Osteocyte (in vitro differentiated cells): ENCODE measurements around the gene LRCH1. TPM values are rescaled to one million over a fixed set of nuclear protein-coding genes. Genes with fewer than 3 reads are reported as not detected.

Source experiments
- DNase-seq: peaks from one replicate; pipeline ENCODE4 v3.0.0; 2021; ENCODE audit warnings: mixed read lengths; ENCODE audit not compliant: unreplicated experiment; ENCODE audit errors: extremely low spot score
- H3K27ac Mint-ChIP-seq: one replicate; pipeline ENCODE4 v1.8.0; 2021; ENCODE audit warnings: mild to moderate bottlenecking, mixed read lengths; ENCODE audit not compliant: unreplicated experiment
- H3K27me3 Mint-ChIP-seq: one replicate; pipeline ENCODE4 v1.8.0; 2021; ENCODE audit warnings: mixed read lengths; ENCODE audit not compliant: unreplicated experiment
- H3K36me3 Mint-ChIP-seq: one replicate; pipeline ENCODE4 v1.8.0; 2021; ENCODE audit warnings: mixed read lengths; ENCODE audit not compliant: unreplicated experiment
- H3K4me1 Mint-ChIP-seq: one replicate; pipeline ENCODE4 v1.8.0; 2021; ENCODE audit warnings: mixed read lengths; ENCODE audit not compliant: unreplicated experiment
- H3K4me3 Mint-ChIP-seq: one replicate; pipeline ENCODE4 v1.8.0; 2021; ENCODE audit warnings: mild to moderate bottlenecking, moderate library complexity, mixed read lengths; ENCODE audit not compliant: unreplicated experiment
- H3K9me3 Mint-ChIP-seq: one replicate; pipeline ENCODE4 v1.8.0; 2021; ENCODE audit warnings: mixed read lengths; ENCODE audit not compliant: unreplicated experiment
- total RNA-seq: library from RNA; stranded (reverse); gene quantifications from 2 replicates; pipeline ENCODE4 v1.2.1, GENCODE V29; 2021
- TF ChIP-seq, protein P1 (sequence below): fragments of 200-600 bp; sonication (generic); IDR thresholded peaks from 2 replicates; pipeline ENCODE4 v1.5.0; 2021; ENCODE audit warnings: antibody characterized with exemption, mild to moderate bottlenecking, moderate library complexity

The LRCH1 gene
- total RNA-seq, 1 donor from 2014 or later: 13.9 TPM

DNA sequence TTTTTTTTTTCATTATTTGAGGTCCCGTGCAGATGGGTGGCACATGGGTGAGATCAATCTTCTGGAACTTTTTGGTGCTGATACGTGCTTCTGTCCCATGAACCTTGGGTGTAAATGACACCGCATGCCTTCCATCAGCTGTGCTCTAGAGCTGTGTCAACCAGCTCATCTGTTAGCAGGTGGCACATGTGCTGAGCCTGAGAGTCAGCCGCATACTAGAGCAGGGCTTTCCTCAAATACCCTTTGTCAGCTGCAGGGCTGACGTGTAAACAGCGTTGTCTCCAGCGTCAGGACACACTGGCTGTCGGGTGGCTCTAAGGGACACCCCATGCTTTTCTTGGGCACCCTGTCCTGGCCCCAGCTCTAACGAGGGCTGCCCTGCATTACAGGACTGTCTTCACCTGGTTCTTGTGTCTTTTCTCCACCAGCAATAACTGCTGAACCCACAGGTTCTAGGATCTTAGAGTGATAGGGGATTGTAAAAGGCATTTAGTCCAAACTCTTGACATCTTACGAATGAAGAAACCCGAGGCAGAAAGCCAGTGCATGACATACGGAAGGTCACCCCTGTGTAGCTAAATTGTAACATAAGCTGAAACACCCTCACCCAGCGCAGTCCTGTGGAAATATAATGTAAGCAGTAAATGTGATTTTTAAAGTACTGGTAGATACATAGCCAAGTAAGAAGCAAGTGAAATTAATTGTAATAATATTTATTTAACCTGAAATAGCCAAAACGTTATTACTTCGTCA is 119.5 kb downstream of the LRCH1 start:
- Mint-ChIP-seq H3K36me3 (peaks cover 10% of the 10 kb centered on the region), H3K27me3 (no peaks in the 10 kb centered on the region), H3K4me1 (peaks cover 21% of the 10 kb centered on the region), H3K27ac (no peak overlapping the region), H3K4me3 (no peak overlapping the region), H3K9me3 (no peaks in the 10 kb centered on the region)
- DNase-seq: no peak
- TF ChIP-seq, protein P1, sequence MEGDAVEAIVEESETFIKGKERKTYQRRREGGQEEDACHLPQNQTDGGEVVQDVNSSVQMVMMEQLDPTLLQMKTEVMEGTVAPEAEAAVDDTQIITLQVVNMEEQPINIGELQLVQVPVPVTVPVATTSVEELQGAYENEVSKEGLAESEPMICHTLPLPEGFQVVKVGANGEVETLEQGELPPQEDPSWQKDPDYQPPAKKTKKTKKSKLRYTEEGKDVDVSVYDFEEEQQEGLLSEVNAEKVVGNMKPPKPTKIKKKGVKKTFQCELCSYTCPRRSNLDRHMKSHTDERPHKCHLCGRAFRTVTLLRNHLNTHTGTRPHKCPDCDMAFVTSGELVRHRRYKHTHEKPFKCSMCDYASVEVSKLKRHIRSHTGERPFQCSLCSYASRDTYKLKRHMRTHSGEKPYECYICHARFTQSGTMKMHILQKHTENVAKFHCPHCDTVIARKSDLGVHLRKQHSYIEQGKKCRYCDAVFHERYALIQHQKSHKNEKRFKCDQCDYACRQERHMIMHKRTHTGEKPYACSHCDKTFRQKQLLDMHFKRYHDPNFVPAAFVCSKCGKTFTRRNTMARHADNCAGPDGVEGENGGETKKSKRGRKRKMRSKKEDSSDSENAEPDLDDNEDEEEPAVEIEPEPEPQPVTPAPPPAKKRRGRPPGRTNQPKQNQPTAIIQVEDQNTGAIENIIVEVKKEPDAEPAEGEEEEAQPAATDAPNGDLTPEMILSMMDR: no peak

DNA sequence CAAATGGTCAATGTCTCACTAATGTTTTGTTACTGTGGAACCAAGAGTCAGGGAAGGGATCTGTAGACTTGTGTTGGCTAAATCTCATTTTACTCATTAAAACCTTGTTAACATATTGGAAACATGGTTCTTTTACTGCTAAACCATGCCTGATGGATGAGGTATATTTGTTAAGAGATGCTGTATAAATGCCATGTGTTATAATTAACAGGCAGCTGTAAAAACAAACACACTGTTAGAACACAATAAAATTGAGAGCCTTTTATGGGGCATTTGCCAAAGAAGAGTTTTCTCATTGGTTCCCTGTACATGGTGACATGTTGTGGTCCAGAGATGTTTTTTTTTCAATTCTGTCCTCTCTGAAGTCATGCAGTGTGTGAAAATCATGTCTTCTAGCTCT is 122.0 kb downstream of the LRCH1 start:
- no peaks in the 10 kb centered on the region for H3K27me3 Mint-ChIP-seq
- no peak for DNase-seq
- H3K36me3 Mint-ChIP-seq: peaks cover 6% of the 10 kb centered on the region
- peaks cover 8% of the 10 kb centered on the region for H3K4me1 Mint-ChIP-seq
- no peak overlapping the region for H3K4me3 Mint-ChIP-seq
- TF ChIP-seq, protein P1: no peak
- H3K27ac Mint-ChIP-seq: no peak overlapping the region
- H3K9me3 Mint-ChIP-seq: no peaks in the 10 kb centered on the region

- Mint-ChIP-seq H3K36me3 (peaks cover 4% of the 10 kb centered on the region), H3K27me3 (no peaks in the 10 kb centered on the region), H3K4me1 (peaks cover 8% of the 10 kb centered on the region), H3K4me3 (no peak overlapping the region), H3K27ac (no peak overlapping the region), H3K9me3 (no peaks in the 10 kb centered on the region)
- TF ChIP-seq, protein P1: no peak
- no peak for DNase-seq
These were observed 123.4 kb downstream of the LRCH1 start for GRCh38 chr13:46676378-46676725.

GRCh38 chr13:46679369-46680120 is 126.6 kb downstream of the LRCH1 start:
- H3K27ac Mint-ChIP-seq: no peak overlapping the region
- no peaks in the 10 kb centered on the region for H3K27me3 Mint-ChIP-seq
- DNase-seq: no peak
- H3K4me3 Mint-ChIP-seq: no peak overlapping the region
- H3K36me3 Mint-ChIP-seq: no peaks in the 10 kb centered on the region
- H3K9me3 Mint-ChIP-seq: no peaks in the 10 kb centered on the region
- H3K4me1 Mint-ChIP-seq: peaks cover 20% of the 10 kb centered on the region
- TF ChIP-seq, protein P1: peak; percentile 38

GRCh38 chr13:46682015-46682414 is 129.0 kb downstream of the LRCH1 start:
- Mint-ChIP-seq H3K27ac (no peak overlapping the region), H3K9me3 (no peaks in the 10 kb centered on the region), H3K4me3 (no peak overlapping the region), H3K27me3 (no peaks in the 10 kb centered on the region), H3K4me1 (peaks cover 23% of the 10 kb centered on the region), H3K36me3 (peaks cover 7% of the 10 kb centered on the region)
- TF ChIP-seq, protein P1: no peak
- no peak for DNase-seq
